GM12878 (cell line): Measurements from ENCODE around the gene RELT. TPM values are rescaled to one million over a fixed set of nuclear protein-coding genes. Genes with fewer than 3 reads are reported as not detected.

Experiments used
- ATAC-seq: fragments of 200-7000 bp; cut with Tn5 transposase; 3 replicates; pipeline ENCODE4 v1.9.1; 2020; ENCODE audit warnings: mild to moderate bottlenecking, moderate library complexity
- BruUV-seq: library from RNA; stranded (reverse); fragments of 400-500 nt; replicated peaks from 2 replicates; lab custom pipeline; 2021; lab: Mats Ljungman, UMichigan
- CTCF ChIA-PET: fragments of 300-600 bp; sonication (Branson Sonifier 250); formaldehyde crosslinking; extraction: SDS; loops from one replicate; lab custom pipeline; 2021; ENCODE audit warnings: inconsistent platforms; lab: Yijun Ruan, JAX
- POLR2A ChIA-PET: fragments of 350-600 bp; formaldehyde crosslinking; extraction: SDS; loops from one replicate; lab custom pipeline; 2021; ENCODE audit warnings: inconsistent platforms; lab: Charles Lee
- RAD21 ChIA-PET: fragments of 300-600 bp; sonication (Branson Sonifier 250); formaldehyde crosslinking; loops from one replicate; lab custom pipeline; 2023; ENCODE audit warnings: antibody characterized with exemption; ENCODE audit not compliant: unreplicated experiment; lab: Charles Lee
- SMC1A ChIA-PET: fragments of 300-600 bp; sonication (Branson Sonifier 250); formaldehyde crosslinking; loops from one replicate; lab custom pipeline; 2023; ENCODE audit not compliant: unreplicated experiment, uncharacterized antibody; lab: Charles Lee
- DNase-seq: peaks from one replicate; pipeline ENCODE4 v3.0.0-alpha.2; 2011; ENCODE audit warnings: low read depth, low spot score
- FAIRE-seq: peaks from 3 replicates; lab custom pipeline; 2011; peaks lifted over from hg19 to GRCh38; lab: Jason Lieb, UNC
- H2AFZ ChIP-seq: 2 replicates; pipeline ENCODE4 v1.6.0; 2011; ENCODE audit warnings: low read depth, low read length, control low read depth; ENCODE audit not compliant: control insufficient read depth
- H3K27ac ChIP-seq: 2 replicates; pipeline ENCODE4 v1.5.1; 2011; ENCODE audit warnings: control low read depth; ENCODE audit not compliant: control insufficient read depth, insufficient read depth
- H3K27me3 ChIP-seq, 2 experiments: replicated peaks in 1 of 2; 2 replicates each; pipeline versions ENCODE4 v1.6.0 to v1.6.1; 2011; ENCODE audit warnings: low read length in 1 of 2; ENCODE audit not compliant: control insufficient read depth in 2 of 2, insufficient read depth in 2 of 2
- H3K36me3 ChIP-seq, 2 experiments: 2 replicates each; pipeline ENCODE4 v1.5.1; 2011; ENCODE audit warnings: low read length in 1 of 2; ENCODE audit not compliant: control insufficient read depth in 2 of 2, insufficient read depth in 2 of 2
- H3K4me1 ChIP-seq: 2 replicates; pipeline ENCODE4 v1.6.1; 2011; ENCODE audit warnings: mild to moderate bottlenecking, low read length, moderate library complexity, mixed read lengths; ENCODE audit not compliant: control insufficient read depth, insufficient read depth
- H3K4me2 ChIP-seq: 2 replicates; pipeline ENCODE4 v1.6.0; 2011; ENCODE audit warnings: control low read depth; ENCODE audit not compliant: control insufficient read depth, insufficient read depth
- H3K4me3 ChIP-seq: fragments of 200-600 bp; sonication (generic); 2 replicates; pipeline ENCODE4 v1.5.1; 2016
- H3K79me2 ChIP-seq: 2 replicates; pipeline ENCODE4 v1.6.0; 2011; ENCODE audit warnings: low read length; ENCODE audit not compliant: control insufficient read depth, insufficient read depth
- H3K9ac ChIP-seq: 2 replicates; pipeline ENCODE4 v1.8.0; 2011; ENCODE audit warnings: low read length, control low read depth, mixed read lengths; ENCODE audit not compliant: control insufficient read depth, insufficient read depth
- H3K9me3 ChIP-seq: replicated peaks from 3 replicates; pipeline ENCODE4 v1.5.1; 2011; ENCODE audit warnings: mild to moderate bottlenecking, low read length; ENCODE audit not compliant: control insufficient read depth, insufficient read depth
- H4K20me1 ChIP-seq: 2 replicates; pipeline ENCODE4 v1.6.0; 2011; ENCODE audit not compliant: control insufficient read depth, insufficient read depth
- BCL11A ChIP-seq: IDR thresholded peaks from 2 replicates; pipeline ENCODE4 v1.6.1; 2011; ENCODE audit warnings: low read depth, low read length
- CHD1 ChIP-seq: IDR thresholded peaks from 2 replicates; pipeline ENCODE4 v1.6.1; 2012; ENCODE audit warnings: low read depth, low read length, improper control_type of control experiment
- KDM1A ChIP-seq: fragments of 200-600 bp; sonication (generic); IDR thresholded peaks from 2 replicates; pipeline ENCODE4 v1.6.1; 2016; ENCODE audit warnings: borderline replicate concordance
- KLF5 ChIP-seq: fragments of 450-650 bp; IDR thresholded peaks from 2 replicates; pipeline ENCODE4 v1.6.1; 2014; ENCODE audit warnings: mild to moderate bottlenecking; ENCODE audit not compliant: partially characterized antibody
- MTA2 ChIP-seq: fragments of 450-650 bp; IDR thresholded peaks from 2 replicates; pipeline ENCODE4 v1.6.1; 2016; ENCODE audit warnings: low read depth, mild to moderate bottlenecking, moderate library complexity
- NRF1 ChIP-seq: conservative IDR thresholded peaks from 2 replicates; pipeline ENCODE4 v1.6.1; 2011; ENCODE audit warnings: mild to moderate bottlenecking, low read depth, low read length, improper control_type of control experiment
- POLR2AphosphoS5 ChIP-seq: IDR thresholded peaks from 2 replicates; pipeline ENCODE4 v1.6.1; 2011; ENCODE audit warnings: mild to moderate bottlenecking, low read length, inconsistent platforms
- SP1 ChIP-seq: IDR thresholded peaks from one replicate; pipeline ENCODE4 v1.6.1; 2011; ENCODE audit warnings: low read depth, low read length
- WGBS: methylation state at CpG from one replicate; pipeline ENCODE4 v1.1.6; 2016; ENCODE audit warnings: low lambda C conversion rate; ENCODE audit not compliant: insufficient replicate concordance, insufficient coverage; ENCODE audit errors: missing lambda C conversion rate; 5-methylcytosine and 5-hydroxymethylcytosine counted together
- in situ Hi-C: fragments of 300-500 bp; cut with MboI; formaldehyde crosslinking; loops from 9 replicates; pipeline ENCODE4 v1.14.3; 2018; ENCODE audit warnings: mixed read lengths
- intact Hi-C: fragments of 100-400 bp; cut with micrococcal nuclease; formaldehyde crosslinking; loops from one replicate; pipeline ENCODE4 v1.14.2; 2022; ENCODE audit not compliant: unreplicated experiment
- polyA plus RNA-seq, 11 experiments: library from polyadenylated mRNA; depleted of rRNA in 4 of 11; unstranded in 6 of 11; stranded (reverse) in 5 of 11; fragments of >200 nt; fragmentation: Nextera tagmentation in 4 of 11; fragmentation: Illumina TruSeq in 1 of 11; extraction: Ambion mirVana in 4 of 11; extraction: Trizol in 1 of 11; gene quantifications; 1 replicate in 1 of 11; 2 replicates in 10 of 11; pipeline versions ENCODE4 v1.2.1 to v1.2.3, GENCODE V29; 2011 to 2016; ENCODE audit warnings: inconsistent platforms in 2 of 11, missing spikeins in 2 of 11, low read depth in 1 of 11
- total RNA-seq, 4 experiments: library from RNA; depleted of rRNA in 3 of 4; stranded (reverse); fragments of >200 nt in 3 of 4; fragmentation: Illumina TruSeq in 1 of 4; extraction: Trizol in 1 of 4; gene quantifications; 2 replicates each; pipeline versions ENCODE4 v1.2.1 to v1.2.3, GENCODE V29; 2013 to 2021
- TF ChIP-seq, protein P1 (sequence below): fragments of 450-650 bp; IDR thresholded peaks from 2 replicates; pipeline ENCODE4 v1.6.1; 2016; ENCODE audit warnings: mild to moderate bottlenecking, moderate library complexity, borderline replicate concordance
- TF ChIP-seq, protein P2 (sequence below): fragments of 450-650 bp; IDR thresholded peaks from 2 replicates; pipeline ENCODE4 v1.6.1; 2017; ENCODE audit warnings: antibody characterized with exemption, mild to moderate bottlenecking, moderate library complexity
- TF ChIP-seq, protein P3 (sequence below), 3 experiments: IDR thresholded peaks in 2 of 3; conservative IDR thresholded peaks in 1 of 3; 2 replicates each; pipeline ENCODE4 v1.5.1; 2011; ENCODE audit warnings: low read depth in 3 of 3, low read length in 3 of 3, mild to moderate bottlenecking in 3 of 3, control low read depth in 2 of 3, moderate library complexity in 2 of 3, inconsistent platforms in 1 of 3, mixed read lengths in 1 of 3; ENCODE audit not compliant: control insufficient read depth in 2 of 3, insufficient read depth in 1 of 3; ENCODE audit errors: extremely low read depth in 1 of 3
- TF ChIP-seq, protein P4 (sequence below): fragments of 450-650 bp; IDR thresholded peaks from 2 replicates; pipeline ENCODE4 v1.6.1; 2017; ENCODE audit warnings: borderline replicate concordance

RELT gene
- total and polyA plus RNA-seq, 10 of the 15 experiments (the other 5 are each of a cell fraction or from before 2014, with no cell fraction given): 1.2 to 28.5 (median 10.8) TPM

DNA sequence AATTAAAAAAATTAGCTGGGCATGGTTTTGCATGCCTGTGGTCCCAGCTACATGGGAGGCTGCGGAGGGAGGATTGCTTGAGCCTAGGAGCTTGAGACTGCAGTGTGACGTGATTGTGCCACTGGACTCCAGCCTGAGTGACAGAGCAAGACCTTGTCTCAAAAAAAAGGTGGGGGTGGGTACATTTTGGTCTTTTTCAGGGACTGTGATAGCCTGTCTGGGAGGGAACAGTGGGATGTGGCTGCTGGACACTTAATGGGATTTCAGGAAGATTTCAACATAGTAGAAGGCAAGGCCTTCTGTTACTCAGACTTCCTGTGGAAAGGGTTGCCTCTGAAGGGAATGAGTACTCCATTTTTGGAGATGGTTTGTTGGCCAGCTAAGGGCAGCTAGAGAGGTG lies 40.6 kb downstream of the RELT start:
- no peak overlapping the region for H3K27ac ChIP-seq
- in situ Hi-C loops (no loop called here), intact Hi-C loops (loop anchor here (5.0 kb wide), 1 partner anchor 246 kb away; no protein-coding TSS in a partner anchor)
- RAD21 ChIA-PET: no interaction called here
- no peak overlapping the region for H2AFZ ChIP-seq
- H3K4me2 ChIP-seq: no peak overlapping the region
- POLR2A ChIA-PET: interaction anchor here (0.6 to 0.7 kb wide), 3 partner anchors 14 to 1272 kb away, joined by 3 to 6 read pairs (median 5); no protein-coding TSS in a partner anchor
- no TSS peak for BruUV-seq
- no peaks in the 10 kb centered on the region for H3K79me2 ChIP-seq
- H3K9me3 ChIP-seq: no peaks in the 10 kb centered on the region
- SMC1A ChIA-PET: interaction anchor here (1.3 to 2.5 kb wide), 2 partner anchors 11 to 209 kb away, joined by 5 to 12 read pairs; no protein-coding TSS in a partner anchor
- FAIRE-seq: no peak
- no peaks in the 10 kb centered on the region for H4K20me1 ChIP-seq
- ATAC-seq: no peak
- WGBS: 93% methylated on average over 2 of the region's 2 CpGs
- H3K9ac ChIP-seq: no peak overlapping the region
- no peak overlapping the region for H3K4me3 ChIP-seq
- CTCF ChIA-PET: interaction anchor here (0.7 to 3.2 kb wide), 3 partner anchors 9 to 244 kb away, joined by 3 to 22 read pairs (median 4); no protein-coding TSS in a partner anchor
- H3K4me1 ChIP-seq: peaks cover 9% of the 10 kb centered on the region; the same call in 1 of the 2 replicates
- peaks cover 0 to 4% of the 10 kb centered on the region in 2 experiments; a peak in 2 of 4 replicates for H3K36me3 ChIP-seq
- no peak for DNase-seq
- H3K27me3 ChIP-seq: no peaks in the 10 kb centered on the region
- TF ChIP-seq KLF5 (no peak), BCL11A (no peak), POLR2AphosphoS5 (no peak), NRF1 (no peak), MTA2 (no peak), KDM1A (no peak), CHD1 (no peak), SP1 (no peak)
- TF ChIP-seq, protein P1, sequence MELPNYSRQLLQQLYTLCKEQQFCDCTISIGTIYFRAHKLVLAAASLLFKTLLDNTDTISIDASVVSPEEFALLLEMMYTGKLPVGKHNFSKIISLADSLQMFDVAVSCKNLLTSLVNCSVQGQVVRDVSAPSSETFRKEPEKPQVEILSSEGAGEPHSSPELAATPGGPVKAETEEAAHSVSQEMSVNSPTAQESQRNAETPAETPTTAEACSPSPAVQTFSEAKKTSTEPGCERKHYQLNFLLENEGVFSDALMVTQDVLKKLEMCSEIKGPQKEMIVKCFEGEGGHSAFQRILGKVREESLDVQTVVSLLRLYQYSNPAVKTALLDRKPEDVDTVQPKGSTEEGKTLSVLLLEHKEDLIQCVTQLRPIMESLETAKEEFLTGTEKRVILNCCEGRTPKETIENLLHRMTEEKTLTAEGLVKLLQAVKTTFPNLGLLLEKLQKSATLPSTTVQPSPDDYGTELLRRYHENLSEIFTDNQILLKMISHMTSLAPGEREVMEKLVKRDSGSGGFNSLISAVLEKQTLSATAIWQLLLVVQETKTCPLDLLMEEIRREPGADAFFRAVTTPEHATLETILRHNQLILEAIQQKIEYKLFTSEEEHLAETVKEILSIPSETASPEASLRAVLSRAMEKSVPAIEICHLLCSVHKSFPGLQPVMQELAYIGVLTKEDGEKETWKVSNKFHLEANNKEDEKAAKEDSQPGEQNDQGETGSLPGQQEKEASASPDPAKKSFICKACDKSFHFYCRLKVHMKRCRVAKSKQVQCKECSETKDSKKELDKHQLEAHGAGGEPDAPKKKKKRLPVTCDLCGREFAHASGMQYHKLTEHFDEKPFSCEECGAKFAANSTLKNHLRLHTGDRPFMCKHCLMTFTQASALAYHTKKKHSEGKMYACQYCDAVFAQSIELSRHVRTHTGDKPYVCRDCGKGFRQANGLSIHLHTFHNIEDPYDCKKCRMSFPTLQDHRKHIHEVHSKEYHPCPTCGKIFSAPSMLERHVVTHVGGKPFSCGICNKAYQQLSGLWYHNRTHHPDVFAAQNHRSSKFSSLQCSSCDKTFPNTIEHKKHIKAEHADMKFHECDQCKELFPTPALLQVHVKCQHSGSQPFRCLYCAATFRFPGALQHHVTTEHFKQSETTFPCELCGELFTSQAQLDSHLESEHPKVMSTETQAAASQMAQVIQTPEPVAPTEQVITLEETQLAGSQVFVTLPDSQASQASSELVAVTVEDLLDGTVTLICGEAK: no peak
- TF ChIP-seq, protein P2, sequence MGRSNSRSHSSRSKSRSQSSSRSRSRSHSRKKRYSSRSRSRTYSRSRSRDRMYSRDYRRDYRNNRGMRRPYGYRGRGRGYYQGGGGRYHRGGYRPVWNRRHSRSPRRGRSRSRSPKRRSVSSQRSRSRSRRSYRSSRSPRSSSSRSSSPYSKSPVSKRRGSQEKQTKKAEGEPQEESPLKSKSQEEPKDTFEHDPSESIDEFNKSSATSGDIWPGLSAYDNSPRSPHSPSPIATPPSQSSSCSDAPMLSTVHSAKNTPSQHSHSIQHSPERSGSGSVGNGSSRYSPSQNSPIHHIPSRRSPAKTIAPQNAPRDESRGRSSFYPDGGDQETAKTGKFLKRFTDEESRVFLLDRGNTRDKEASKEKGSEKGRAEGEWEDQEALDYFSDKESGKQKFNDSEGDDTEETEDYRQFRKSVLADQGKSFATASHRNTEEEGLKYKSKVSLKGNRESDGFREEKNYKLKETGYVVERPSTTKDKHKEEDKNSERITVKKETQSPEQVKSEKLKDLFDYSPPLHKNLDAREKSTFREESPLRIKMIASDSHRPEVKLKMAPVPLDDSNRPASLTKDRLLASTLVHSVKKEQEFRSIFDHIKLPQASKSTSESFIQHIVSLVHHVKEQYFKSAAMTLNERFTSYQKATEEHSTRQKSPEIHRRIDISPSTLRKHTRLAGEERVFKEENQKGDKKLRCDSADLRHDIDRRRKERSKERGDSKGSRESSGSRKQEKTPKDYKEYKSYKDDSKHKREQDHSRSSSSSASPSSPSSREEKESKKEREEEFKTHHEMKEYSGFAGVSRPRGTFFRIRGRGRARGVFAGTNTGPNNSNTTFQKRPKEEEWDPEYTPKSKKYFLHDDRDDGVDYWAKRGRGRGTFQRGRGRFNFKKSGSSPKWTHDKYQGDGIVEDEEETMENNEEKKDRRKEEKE: no peak
- TF ChIP-seq, protein P3, sequence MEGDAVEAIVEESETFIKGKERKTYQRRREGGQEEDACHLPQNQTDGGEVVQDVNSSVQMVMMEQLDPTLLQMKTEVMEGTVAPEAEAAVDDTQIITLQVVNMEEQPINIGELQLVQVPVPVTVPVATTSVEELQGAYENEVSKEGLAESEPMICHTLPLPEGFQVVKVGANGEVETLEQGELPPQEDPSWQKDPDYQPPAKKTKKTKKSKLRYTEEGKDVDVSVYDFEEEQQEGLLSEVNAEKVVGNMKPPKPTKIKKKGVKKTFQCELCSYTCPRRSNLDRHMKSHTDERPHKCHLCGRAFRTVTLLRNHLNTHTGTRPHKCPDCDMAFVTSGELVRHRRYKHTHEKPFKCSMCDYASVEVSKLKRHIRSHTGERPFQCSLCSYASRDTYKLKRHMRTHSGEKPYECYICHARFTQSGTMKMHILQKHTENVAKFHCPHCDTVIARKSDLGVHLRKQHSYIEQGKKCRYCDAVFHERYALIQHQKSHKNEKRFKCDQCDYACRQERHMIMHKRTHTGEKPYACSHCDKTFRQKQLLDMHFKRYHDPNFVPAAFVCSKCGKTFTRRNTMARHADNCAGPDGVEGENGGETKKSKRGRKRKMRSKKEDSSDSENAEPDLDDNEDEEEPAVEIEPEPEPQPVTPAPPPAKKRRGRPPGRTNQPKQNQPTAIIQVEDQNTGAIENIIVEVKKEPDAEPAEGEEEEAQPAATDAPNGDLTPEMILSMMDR (IDR thresholded peaks at IDR 0.05 in 2 of 3, conservative IDR thresholded peaks at IDR 0.05 in 1 of 3; ENCODE audit: control insufficient read depth in 2 of 3, extremely low read depth in 1 of 3, insufficient read depth in 1 of 3, low read depth in 3 of 3, low read length in 3 of 3): no peak
- TF ChIP-seq, protein P4, sequence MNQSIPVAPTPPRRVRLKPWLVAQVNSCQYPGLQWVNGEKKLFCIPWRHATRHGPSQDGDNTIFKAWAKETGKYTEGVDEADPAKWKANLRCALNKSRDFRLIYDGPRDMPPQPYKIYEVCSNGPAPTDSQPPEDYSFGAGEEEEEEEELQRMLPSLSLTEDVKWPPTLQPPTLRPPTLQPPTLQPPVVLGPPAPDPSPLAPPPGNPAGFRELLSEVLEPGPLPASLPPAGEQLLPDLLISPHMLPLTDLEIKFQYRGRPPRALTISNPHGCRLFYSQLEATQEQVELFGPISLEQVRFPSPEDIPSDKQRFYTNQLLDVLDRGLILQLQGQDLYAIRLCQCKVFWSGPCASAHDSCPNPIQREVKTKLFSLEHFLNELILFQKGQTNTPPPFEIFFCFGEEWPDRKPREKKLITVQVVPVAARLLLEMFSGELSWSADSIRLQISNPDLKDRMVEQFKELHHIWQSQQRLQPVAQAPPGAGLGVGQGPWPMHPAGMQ: no peak
